Gastroesophageal sphincter (tissue), 4 donors: ENCODE data around the gene CMSS1. TPM values are rescaled to one million over a fixed set of nuclear protein-coding genes. Genes with fewer than 3 reads are reported as not detected.

Experiments
- ATAC-seq: fragments of 150-250 bp; one replicate; pipeline ENCODE4 v1.9.1; 2016; ENCODE audit warnings: mild to moderate bottlenecking, moderate library complexity
- H3K27ac ChIP-seq, 4 donors: fragments of 200-600 bp; sonication (generic) in 3 of 4; 1 replicate in 3 of 4; 2 replicates in 1 of 4; pipeline ENCODE4 v1.5.1; 2016 to 2019
- H3K27me3 ChIP-seq: fragments of 200-600 bp; sonication (generic); one replicate; pipeline ENCODE4 v1.5.1; 2019
- H3K36me3 ChIP-seq, 2 donors: fragments of 200-600 bp; sonication (generic); one replicate each; pipeline ENCODE4 v1.5.1; 2019; ENCODE audit warnings: control low read depth in 1 of 2
- H3K4me1 ChIP-seq, 3 donors: fragments of 200-600 bp; sonication (generic); 1 replicate in 2 of 3; 2 replicates in 1 of 3; pipeline ENCODE4 v1.5.1; 2016 to 2019; ENCODE audit warnings: control low read depth in 2 of 3
- H3K4me3 ChIP-seq, 2 donors: fragments of 200-600 bp; sonication (generic); one replicate each; pipeline ENCODE4 v1.5.1; 2019; ENCODE audit warnings: mild to moderate bottlenecking in 1 of 2, moderate library complexity in 1 of 2
- H3K9me3 ChIP-seq, 3 donors: fragments of 200-600 bp; sonication (generic); one replicate each; pipeline ENCODE4 v1.5.1; 2017 to 2019; ENCODE audit warnings: control low read depth in 2 of 3
- EP300 ChIP-seq: sonication (generic); formaldehyde crosslinking; IDR thresholded peaks from one replicate; pipeline ENCODE4 v1.6.1; 2017; ENCODE audit warnings: antibody characterized with exemption, mild to moderate bottlenecking
- POLR2A ChIP-seq, 2 donors: fragments of 450-650 bp; IDR thresholded peaks; one replicate each; pipeline ENCODE4 v1.6.1; 2017; ENCODE audit warnings: antibody characterized with exemption in 2 of 2, mild to moderate bottlenecking in 2 of 2, moderate library complexity in 1 of 2
- POLR2AphosphoS5 ChIP-seq: sonication (generic); formaldehyde crosslinking; IDR thresholded peaks from one replicate; pipeline ENCODE4 v1.6.1; 2017; ENCODE audit warnings: antibody characterized with exemption
- WGBS, 2 donors: methylation state at CpG; one replicate each; pipeline ENCODE4 v1.1.5; 2018; ENCODE audit warnings: low coverage in 1 of 2; 5-methylcytosine and 5-hydroxymethylcytosine counted together
- total RNA-seq, 4 donors: library from RNA; depleted of rRNA; stranded (reverse); fragments of >200 nt; gene quantifications; one replicate each; pipeline ENCODE4 v1.1.0, GENCODE V29; 2016
- TF ChIP-seq, protein P1 (sequence below), 4 experiments: fragments of 200-600 bp in 2 of 4; fragments of 450-650 bp in 2 of 4; sonication (generic) in 1 of 4; IDR thresholded peaks; one replicate each; pipeline ENCODE4 v1.5.1; 2017 to 2019; ENCODE audit warnings: antibody characterized with exemption in 4 of 4, mild to moderate bottlenecking in 2 of 4, moderate library complexity in 2 of 4

CMSS1 gene
- total RNA-seq, 4 donors from 2014 or later = 15.2 to 20.8 (median 16.6) TPM

- no peak for ATAC-seq
- 55 to 100% methylated on average over 1 of the region's 1 CpG for WGBS, 2 donors
- Histone ChIP-seq H3K36me3 (no peaks in the 10 kb centered on the region), H3K27me3 (no peaks in the 10 kb centered on the region), H3K27ac (no peak overlapping the region), H3K9me3 (no peaks in the 10 kb centered on the region), H3K4me1 (no peaks in the 10 kb centered on the region), H3K4me3 (no peak overlapping the region)
- TF ChIP-seq POLR2A (IDR thresholded peaks at IDR 0.05) (no peak), EP300 (no peak), POLR2AphosphoS5 (no peak)
- TF ChIP-seq, protein P1, sequence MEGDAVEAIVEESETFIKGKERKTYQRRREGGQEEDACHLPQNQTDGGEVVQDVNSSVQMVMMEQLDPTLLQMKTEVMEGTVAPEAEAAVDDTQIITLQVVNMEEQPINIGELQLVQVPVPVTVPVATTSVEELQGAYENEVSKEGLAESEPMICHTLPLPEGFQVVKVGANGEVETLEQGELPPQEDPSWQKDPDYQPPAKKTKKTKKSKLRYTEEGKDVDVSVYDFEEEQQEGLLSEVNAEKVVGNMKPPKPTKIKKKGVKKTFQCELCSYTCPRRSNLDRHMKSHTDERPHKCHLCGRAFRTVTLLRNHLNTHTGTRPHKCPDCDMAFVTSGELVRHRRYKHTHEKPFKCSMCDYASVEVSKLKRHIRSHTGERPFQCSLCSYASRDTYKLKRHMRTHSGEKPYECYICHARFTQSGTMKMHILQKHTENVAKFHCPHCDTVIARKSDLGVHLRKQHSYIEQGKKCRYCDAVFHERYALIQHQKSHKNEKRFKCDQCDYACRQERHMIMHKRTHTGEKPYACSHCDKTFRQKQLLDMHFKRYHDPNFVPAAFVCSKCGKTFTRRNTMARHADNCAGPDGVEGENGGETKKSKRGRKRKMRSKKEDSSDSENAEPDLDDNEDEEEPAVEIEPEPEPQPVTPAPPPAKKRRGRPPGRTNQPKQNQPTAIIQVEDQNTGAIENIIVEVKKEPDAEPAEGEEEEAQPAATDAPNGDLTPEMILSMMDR (IDR thresholded peaks at IDR 0.05) = no peak
Observed at GRCh38 chr3:99772671-99773070, 45.0 kb upstream of the CMSS1 start.

DNA sequence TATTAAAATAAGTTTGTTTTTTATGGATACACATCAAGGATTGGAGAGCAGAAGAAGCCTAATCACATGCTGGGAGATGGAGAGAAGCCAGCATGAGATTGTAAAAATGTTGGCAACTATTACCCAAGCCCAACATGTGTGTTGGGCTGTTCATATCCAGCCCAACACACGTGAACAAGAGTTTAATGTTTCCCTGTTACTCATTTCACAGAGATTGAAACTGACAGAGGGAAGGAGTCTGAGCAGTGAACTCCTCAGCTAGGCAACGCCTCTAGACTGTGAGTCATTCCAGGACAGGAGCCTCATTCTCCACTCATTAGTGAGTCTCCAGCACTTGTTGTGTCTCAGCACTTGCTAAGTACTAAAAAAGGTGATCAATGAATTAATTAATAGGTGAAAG, 43.2 kb upstream of the CMSS1 start:
- ATAC-seq = peak; percentile 34
- Histone ChIP-seq H3K27me3 (no peaks in the 10 kb centered on the region), H3K27ac (no peak overlapping the region), H3K4me1 (no peaks in the 10 kb centered on the region), H3K9me3 (no peaks in the 10 kb centered on the region), H3K36me3 (no peaks in the 10 kb centered on the region), H3K4me3 (no peak overlapping the region)
- no peak for TF ChIP-seq POLR2A (IDR thresholded peaks at IDR 0.05)
- TF ChIP-seq POLR2AphosphoS5 = no peak
- TF ChIP-seq EP300 = no peak
- 35 to 54% methylated on average over 2 of the region's 2 CpGs for WGBS, 2 donors

DNA sequence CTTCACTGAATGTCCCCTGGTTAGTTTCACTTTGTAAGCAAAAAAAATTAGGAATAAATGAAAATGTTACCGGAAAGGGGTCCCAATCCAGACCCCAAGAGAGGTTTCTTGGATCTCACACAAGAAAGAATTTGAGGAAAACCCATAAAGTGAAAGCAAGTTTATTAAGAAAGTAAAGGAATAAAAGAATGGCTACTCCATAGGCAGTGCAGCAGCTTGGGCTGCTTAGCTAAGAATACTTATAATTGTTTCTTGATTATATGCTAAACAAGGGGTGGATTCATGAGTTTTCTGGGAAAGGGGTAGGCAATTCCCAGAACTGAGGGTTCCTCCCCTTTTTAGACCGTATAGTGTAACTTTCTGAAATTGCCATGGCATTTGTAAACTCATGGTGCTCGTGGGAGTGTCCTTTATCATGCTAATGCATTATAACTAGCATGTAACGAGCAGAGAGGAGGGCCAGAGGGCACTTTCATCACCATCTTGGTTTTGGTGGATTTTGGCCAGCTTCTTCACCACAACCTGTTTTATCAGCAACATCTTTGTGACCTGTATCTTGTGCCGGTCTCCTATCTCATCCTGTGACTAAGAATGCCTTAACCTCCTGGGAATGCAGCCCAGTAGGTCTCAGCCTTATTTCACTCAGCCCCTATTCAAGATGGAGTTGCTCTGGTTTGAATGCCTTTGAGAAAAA, 41.0 kb upstream of the CMSS1 start:
- Histone ChIP-seq H3K36me3 (no peaks in the 10 kb centered on the region), H3K9me3 (no peaks in the 10 kb centered on the region), H3K27ac (peak overlapping the region in 1 of 4 donors; percentile 27), H3K4me3 (no peak overlapping the region), H3K4me1 (no peaks in the 10 kb centered on the region), H3K27me3 (no peaks in the 10 kb centered on the region)
- ATAC-seq = no peak
- TF ChIP-seq POLR2A (IDR thresholded peaks at IDR 0.05) = no peak
- TF ChIP-seq POLR2AphosphoS5 = no peak
- TF ChIP-seq EP300 = no peak
- TF ChIP-seq, protein P1 (IDR thresholded peaks at IDR 0.05) = no peak
- 79 to 84% methylated on average over 4 to 5 of the region's 5 CpGs for WGBS, 2 donors

GRCh38 chr3:99777210-99777549, 40.5 kb upstream of the CMSS1 start:
- no peaks in the 10 kb centered on the region for H3K27me3 ChIP-seq
- no peaks in the 10 kb centered on the region for H3K9me3 ChIP-seq
- ATAC-seq = no peak
- H3K4me3 ChIP-seq = no peak overlapping the region
- no peaks in the 10 kb centered on the region for H3K36me3 ChIP-seq
- TF ChIP-seq, protein P1 (IDR thresholded peaks at IDR 0.05) = no peak
- TF ChIP-seq EP300 = no peak
- TF ChIP-seq POLR2AphosphoS5 = no peak
- no peak for TF ChIP-seq POLR2A (IDR thresholded peaks at IDR 0.05)
- no peak overlapping the region for H3K27ac ChIP-seq
- WGBS, 2 donors = 67 to 86% methylated on average over 1 to 2 of the region's 2 CpGs
- H3K4me1 ChIP-seq = no peaks in the 10 kb centered on the region

DNA sequence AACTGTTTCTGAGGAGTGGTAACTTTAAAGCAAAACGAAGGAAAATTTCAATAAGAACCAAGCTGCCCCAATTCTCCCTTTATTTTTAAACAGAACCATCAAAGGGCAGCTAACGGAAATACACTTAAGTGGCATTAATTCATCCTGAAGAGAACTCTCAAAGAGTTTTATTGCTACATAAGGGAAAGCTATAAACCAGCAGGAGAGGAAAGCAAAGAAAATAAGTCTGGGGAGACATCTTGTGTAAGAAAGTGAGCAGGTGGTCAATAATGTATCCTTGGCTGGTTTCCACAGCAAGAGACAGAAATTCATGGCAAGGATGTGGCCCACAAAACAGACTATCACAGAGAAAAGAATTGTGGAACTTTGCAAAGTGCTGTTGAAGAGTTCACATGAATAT, 40.0 kb upstream of the CMSS1 start:
- H3K9me3 ChIP-seq = no peaks in the 10 kb centered on the region
- H3K4me3 ChIP-seq = no peak overlapping the region
- H3K27me3 ChIP-seq = no peaks in the 10 kb centered on the region
- WGBS, 2 donors = 45 to 63% methylated on average over 2 of the region's 2 CpGs
- no peaks in the 10 kb centered on the region for H3K36me3 ChIP-seq
- no peak for TF ChIP-seq POLR2AphosphoS5
- no peak for TF ChIP-seq POLR2A (IDR thresholded peaks at IDR 0.05)
- no peak for TF ChIP-seq EP300
- TF ChIP-seq, protein P1 (IDR thresholded peaks at IDR 0.05) = no peak
- no peak overlapping the region for H3K27ac ChIP-seq
- ATAC-seq = no peak
- H3K4me1 ChIP-seq = no peaks in the 10 kb centered on the region
